ENCODE data around the gene MADD. TPM values are rescaled to one million over a fixed set of nuclear protein-coding genes. Genes with fewer than 3 reads are reported as not detected.

MADD gene
- total RNA-seq, 4 donors from 2014 or later, result 32.8 to 74.7 (median 35.3) TPM

GRCh38 chr11:47352556-47352955 is 82.6 kb downstream of the MADD start, which contains the start of gene MYBPC3:
Gene MYBPC3, minus strand, starts transcription at chr11:47352702. Its CDS starts 55 bp downstream, at chr11:47352647.
- ATAC-seq (ENCODE audit: low FRiP score) (no peak), DNase-seq (ENCODE audit: low spot score) (no peak)
- TF ChIP-seq CTCF (IDR thresholded peaks at IDR 0.05), result no peak

GRCh38 chr11:47353978-47354774 is 84.2 kb downstream of the MADD start:
- DNase-seq (ENCODE audit: low spot score) (no peak), ATAC-seq (ENCODE audit: low FRiP score) (no peak)
- no peak for TF ChIP-seq CTCF (IDR thresholded peaks at IDR 0.05)

- ATAC-seq (ENCODE audit: low FRiP score), result peak; percentile 38
- TF ChIP-seq CTCF (IDR thresholded peaks at IDR 0.05), result no peak
- DNase-seq (ENCODE audit: low spot score), result no peak
These were observed 85.0 kb downstream of the MADD start for GRCh38 chr11:47354913-47355282.

GRCh38 chr11:47355283-47356128 is 85.6 kb downstream of the MADD start:
- ATAC-seq (ENCODE audit: low FRiP score) (peak; percentile 82), DNase-seq (ENCODE audit: low spot score) (peak; percentile 88)
- TF ChIP-seq CTCF (IDR thresholded peaks at IDR 0.05), result peak in 1 of 3 donors; percentile 82

- no peak for DNase-seq (ENCODE audit: low spot score)
- no peak for ATAC-seq (ENCODE audit: low FRiP score)
These were observed 86.4 kb downstream of the MADD start for GRCh38 chr11:47356129-47356997.

More at GRCh38 chr11:47356129-47356997, 86.4 kb downstream of the MADD start:
- no peak for TF ChIP-seq CTCF (IDR thresholded peaks at IDR 0.05)
